ENCODE data around the gene GMPPA. TPM values are rescaled to one million over a fixed set of nuclear protein-coding genes. Genes with fewer than 3 reads are reported as not detected.

GMPPA gene
- total RNA-seq, 4 donors from 2014 or later: 22.6 to 37.8 (median 29.4) TPM

- ATAC-seq (ENCODE audit: low FRiP score) (no peak), DNase-seq (ENCODE audit: low spot score) (no peak)
- no peak for TF ChIP-seq CTCF (IDR thresholded peaks at IDR 0.05)
These were observed 10.4 kb upstream of the GMPPA start for GRCh38 chr2:219488149-219488843.

- DNase-seq (ENCODE audit: low spot score): no peak
- no peak for TF ChIP-seq CTCF (IDR thresholded peaks at IDR 0.05)
- no peak for ATAC-seq (ENCODE audit: low FRiP score)
These were observed 9.9 kb upstream of the GMPPA start for GRCh38 chr2:219488844-219489194.

GRCh38 chr2:219489315-219489714 is 9.4 kb upstream of the GMPPA start:
- no peak for ATAC-seq (ENCODE audit: low FRiP score)
- no peak for TF ChIP-seq CTCF (IDR thresholded peaks at IDR 0.05)

GRCh38 chr2:219490186-219490585 is 8.5 kb upstream of the GMPPA start:
- DNase-seq (ENCODE audit: low spot score) (no peak), ATAC-seq (ENCODE audit: low FRiP score) (no peak)
- no peak for TF ChIP-seq CTCF (IDR thresholded peaks at IDR 0.05)

More at GRCh38 chr2:219489315-219489714, 9.4 kb upstream of the GMPPA start:
- DNase-seq (ENCODE audit: low spot score): no peak

GRCh38 chr2:219490600-219491130 is 8.0 kb upstream of the GMPPA start:
- no peak for TF ChIP-seq CTCF (IDR thresholded peaks at IDR 0.05)
- ATAC-seq (ENCODE audit: low FRiP score): no peak
- DNase-seq (ENCODE audit: low spot score): no peak

GRCh38 chr2:219491278-219491963 is 7.3 kb upstream of the GMPPA start:
- DNase-seq (ENCODE audit: low spot score) (no peak), ATAC-seq (ENCODE audit: low FRiP score) (no peak)
- TF ChIP-seq CTCF (IDR thresholded peaks at IDR 0.05): no peak

GRCh38 chr2:219492575-219492974 is 6.1 kb upstream of the GMPPA start:
- TF ChIP-seq CTCF (IDR thresholded peaks at IDR 0.05): no peak
- no peak for ATAC-seq (ENCODE audit: low FRiP score)
- no peak for DNase-seq (ENCODE audit: low spot score)

Measured in omental fat pad (tissue), 4 donors.